GM12865 (cell line): ENCODE results near the gene GPLD1.
"Not testable (repeated sequence)": the region's sequence is repeated elsewhere in the genome, so short reads cannot be mapped to it uniquely, and the experiment has no call there.

Experiments used
- DNase-seq: peaks from one replicate; pipeline ENCODE4 v3.0.0; 2010; ENCODE audit warnings: low read depth
- H3K4me3 ChIP-seq: 2 replicates; pipeline ENCODE4 v1.5.1; 2011; ENCODE audit warnings: mild to moderate bottlenecking, low read depth, low read length, control low read depth
- TF ChIP-seq, protein P1 (sequence below): IDR thresholded peaks from 2 replicates; pipeline ENCODE4 v1.5.1; 2011; ENCODE audit warnings: low read length, control low read depth, low read depth, inconsistent platforms; ENCODE audit not compliant: insufficient read depth; ENCODE audit errors: missing control alignments

GPLD1 gene

DNA sequence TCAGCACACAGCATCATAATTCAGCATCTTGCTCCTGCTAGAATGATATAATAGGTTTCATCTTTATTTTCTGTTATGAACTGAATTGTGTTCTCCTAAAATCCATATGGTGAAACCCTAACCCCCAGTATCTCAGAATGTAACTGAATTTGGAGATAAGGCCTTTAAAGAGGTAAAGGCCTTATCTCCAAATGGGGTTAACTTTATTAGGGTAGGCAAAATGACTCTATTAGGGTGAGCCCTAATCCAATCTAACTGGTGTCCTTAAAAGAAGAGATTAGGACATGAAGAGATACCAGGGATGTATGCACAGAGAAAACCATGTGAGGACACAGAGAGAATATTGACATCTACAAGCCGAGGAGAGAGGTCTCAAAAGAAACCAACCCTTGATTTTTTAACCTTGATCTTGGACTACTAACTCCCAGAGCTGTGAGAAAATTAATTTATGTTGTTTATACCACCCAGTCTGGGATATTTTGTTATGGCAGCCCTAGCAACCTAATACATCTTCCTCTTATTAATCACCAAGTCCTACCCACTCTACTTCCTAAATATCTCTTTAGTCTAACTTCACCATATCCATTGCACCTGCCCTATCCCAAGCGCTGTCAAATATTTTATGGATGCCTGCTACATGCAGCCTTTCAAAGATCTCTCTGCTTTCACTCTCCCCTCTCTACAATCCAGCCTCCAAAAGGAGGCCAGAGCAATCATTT lies 95.2 kb downstream of the GPLD1 start:
- H3K4me3 ChIP-seq: no peak overlapping the region
- TF ChIP-seq, protein P1, sequence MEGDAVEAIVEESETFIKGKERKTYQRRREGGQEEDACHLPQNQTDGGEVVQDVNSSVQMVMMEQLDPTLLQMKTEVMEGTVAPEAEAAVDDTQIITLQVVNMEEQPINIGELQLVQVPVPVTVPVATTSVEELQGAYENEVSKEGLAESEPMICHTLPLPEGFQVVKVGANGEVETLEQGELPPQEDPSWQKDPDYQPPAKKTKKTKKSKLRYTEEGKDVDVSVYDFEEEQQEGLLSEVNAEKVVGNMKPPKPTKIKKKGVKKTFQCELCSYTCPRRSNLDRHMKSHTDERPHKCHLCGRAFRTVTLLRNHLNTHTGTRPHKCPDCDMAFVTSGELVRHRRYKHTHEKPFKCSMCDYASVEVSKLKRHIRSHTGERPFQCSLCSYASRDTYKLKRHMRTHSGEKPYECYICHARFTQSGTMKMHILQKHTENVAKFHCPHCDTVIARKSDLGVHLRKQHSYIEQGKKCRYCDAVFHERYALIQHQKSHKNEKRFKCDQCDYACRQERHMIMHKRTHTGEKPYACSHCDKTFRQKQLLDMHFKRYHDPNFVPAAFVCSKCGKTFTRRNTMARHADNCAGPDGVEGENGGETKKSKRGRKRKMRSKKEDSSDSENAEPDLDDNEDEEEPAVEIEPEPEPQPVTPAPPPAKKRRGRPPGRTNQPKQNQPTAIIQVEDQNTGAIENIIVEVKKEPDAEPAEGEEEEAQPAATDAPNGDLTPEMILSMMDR: no peak
- DNase-seq: no peak

DNA sequence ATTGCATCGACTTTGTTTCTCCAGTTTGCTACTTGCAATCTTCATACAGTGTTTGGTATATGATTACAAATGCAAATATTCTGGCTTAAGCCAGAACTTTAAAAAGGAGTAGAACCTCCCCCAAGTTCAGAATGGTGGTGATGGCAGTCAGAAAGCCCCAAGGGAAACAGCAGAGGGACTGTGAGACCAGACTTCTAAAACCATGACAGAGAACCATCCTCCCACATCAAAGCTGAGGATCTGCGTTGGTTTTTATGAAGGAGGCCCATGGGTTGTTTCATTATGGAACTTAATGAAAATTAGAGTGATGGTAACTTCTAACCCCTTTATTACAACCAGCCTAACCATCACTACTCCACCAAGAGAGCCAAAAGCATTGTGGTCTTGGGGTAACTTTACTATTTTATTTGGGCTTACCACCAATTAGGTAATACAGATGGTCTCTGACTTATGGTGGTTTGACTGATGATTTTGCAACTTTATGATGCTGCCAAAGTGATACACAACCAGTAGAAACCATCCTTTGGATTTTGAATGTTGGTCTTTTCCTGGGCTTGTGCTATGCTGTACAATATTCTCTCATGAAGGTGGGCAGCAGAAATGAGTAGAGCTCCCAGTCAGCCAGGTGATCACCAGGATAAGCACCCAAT lies 97.5 kb downstream of the GPLD1 start:
- DNase-seq: peak; percentile 79
- no peak overlapping the region for H3K4me3 ChIP-seq
- TF ChIP-seq, protein P1: no peak

DNA sequence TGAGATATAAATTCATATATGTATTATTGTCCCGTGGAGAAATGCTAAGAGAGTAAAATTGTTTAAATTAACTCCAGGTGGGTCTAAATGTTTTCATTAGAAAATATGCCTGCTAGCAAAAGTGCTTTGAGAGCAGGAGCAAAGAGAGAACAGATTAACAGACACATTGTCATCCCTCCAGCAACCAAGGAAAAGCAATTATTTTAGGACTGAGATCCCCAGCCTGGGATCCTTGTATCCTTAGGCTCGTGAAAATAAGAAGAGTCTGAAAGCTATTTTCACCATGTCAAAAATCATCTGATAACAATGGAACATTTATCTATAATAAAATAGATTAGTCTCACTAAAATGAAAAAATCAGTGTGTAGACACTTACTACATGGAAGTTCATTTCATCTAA lies 98.2 kb downstream of the GPLD1 start:
- H3K4me3 ChIP-seq: no peak overlapping the region
- DNase-seq: no peak
- TF ChIP-seq, protein P1: no peak

DNA sequence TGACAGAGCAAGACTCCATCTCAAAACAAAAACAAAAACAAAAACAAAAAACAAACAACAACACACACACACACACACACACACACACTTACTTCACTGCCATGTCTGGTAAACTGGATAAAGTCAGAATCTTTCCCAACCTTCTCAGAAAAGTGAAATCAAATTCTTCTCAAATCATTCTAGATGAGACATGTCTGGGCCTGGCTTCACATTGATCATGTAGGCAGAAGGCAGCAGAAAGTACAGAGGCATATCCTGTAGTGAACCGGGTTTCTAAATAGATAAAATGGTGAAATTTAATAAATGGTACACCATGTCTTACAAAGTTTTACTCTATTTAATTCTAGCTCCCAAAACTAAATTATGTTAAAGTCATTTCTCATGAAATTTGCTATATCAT lies 101.6 kb downstream of the GPLD1 start:
- no peak for DNase-seq
- H3K4me3 ChIP-seq: no peak overlapping the region
- TF ChIP-seq, protein P1: no peak

DNA sequence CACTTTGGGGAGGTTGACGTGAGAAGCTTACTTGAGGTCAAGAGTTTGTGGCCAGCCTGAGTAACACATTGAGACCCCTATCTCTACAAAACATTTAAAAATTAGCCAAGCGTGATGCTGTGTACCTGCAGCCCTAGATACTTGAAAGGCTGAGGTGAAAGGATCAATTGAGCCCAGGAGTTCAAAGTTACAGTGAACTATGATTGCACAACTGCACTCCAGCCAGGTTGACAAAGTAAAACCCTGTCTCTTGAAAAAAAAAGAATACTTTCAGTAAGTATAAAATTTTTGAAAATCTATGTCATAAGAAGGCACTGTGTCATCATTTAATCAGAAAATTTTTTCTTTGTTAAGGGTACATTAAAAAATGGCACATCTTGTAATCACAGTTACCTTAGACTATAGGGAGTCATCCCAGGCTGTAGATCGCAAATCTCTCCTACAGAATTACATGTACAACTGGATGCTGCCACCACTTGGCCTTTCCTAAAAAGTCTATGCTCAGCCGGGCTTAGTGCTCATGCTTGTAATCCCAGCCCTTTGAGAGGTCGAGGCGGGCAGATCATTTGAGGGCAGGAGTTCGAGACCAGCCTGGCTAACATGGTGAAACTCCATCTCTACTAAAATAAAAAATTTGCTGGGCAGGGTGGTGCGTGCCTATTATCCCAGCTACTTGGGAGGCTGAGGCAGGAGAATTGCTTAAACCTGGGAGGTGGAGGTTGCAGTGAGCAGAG lies 103.7 kb downstream of the GPLD1 start:
- TF ChIP-seq, protein P1: no peak
- no peak for DNase-seq
- no peak overlapping the region for H3K4me3 ChIP-seq

DNA sequence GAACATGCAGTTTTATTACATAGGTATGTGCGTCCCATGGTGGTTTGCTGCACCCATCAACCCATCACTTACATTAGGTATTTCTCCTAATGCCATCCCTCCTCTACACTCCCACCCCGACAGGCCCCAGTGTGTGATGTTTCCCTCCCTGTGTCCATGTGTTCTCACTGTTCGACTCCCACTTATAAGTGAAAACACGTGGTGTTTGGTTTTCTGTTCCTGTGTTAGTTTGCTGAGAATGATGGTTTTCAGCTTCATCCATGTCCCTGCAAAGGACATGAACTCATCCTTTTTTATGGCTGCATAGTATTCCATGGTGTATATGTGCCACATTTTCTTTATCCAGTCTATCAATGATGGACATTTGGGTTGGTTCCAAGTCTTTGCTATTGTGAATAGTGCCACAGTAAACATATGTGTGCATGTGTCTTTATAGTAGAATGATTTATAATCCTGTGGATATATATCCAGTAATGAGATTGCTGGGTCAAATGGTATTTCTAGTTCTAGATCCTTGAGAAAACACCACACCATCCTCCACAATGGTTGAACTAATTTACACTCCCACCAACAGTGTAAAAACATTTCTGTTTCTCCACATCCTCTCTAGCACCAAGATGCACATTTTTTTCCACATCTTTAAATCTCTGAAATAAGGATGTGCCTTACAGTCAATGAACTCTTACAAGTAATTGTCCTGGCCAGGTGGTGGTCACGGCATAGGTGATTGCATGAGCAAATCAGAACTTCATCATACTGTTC lies 104.8 kb downstream of the GPLD1 start:
- not testable (repeated sequence) for DNase-seq, H3K4me3 ChIP-seq

DNA sequence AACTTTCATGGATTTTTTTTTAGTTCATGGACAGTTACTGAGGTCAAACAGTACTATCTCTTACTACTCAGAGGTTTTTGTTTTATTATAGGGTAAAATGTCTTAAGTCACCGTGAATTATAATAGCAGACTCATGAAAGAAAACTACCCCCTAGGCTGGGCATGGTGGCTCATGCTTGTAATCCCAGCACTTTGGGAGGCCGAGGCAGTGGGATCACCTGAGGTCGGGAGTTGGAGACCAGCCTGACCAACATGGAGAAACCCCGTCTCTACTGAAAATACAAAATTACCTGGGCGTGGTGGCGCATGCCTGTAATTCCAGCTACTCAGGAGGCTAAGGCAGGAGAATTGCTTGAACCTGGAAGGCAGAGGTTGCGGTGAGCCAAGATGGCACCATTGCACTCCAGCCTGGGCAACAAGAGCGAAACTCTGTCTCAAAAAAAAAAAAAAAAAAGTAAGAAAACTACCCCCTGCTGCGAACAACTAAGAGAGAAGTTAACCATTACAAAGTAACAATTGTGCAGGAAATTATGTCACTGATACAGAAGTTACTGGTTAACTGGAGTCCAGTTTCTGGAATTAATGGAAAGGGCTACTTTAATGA lies 106.4 kb downstream of the GPLD1 start:
- not testable (repeated sequence) for DNase-seq, H3K4me3 ChIP-seq
